Measurements from ENCODE around the gene RNASEL. TPM values are rescaled to one million over a fixed set of nuclear protein-coding genes. Genes with fewer than 3 reads are reported as not detected.

The RNASEL gene
- total RNA-seq, 1 experiment from 2014 or later: 2.9 TPM

GRCh38 chr1:182567629-182568028, 21.4 kb downstream of the RNASEL start:
- CTCF ChIA-PET: no interaction called here
- POLR2A ChIA-PET: no interaction called here

GRCh38 chr1:182565537-182565936, 23.5 kb downstream of the RNASEL start:
- Histone ChIP-seq H3K4me3 (ENCODE audit: low read depth, low read length) (no peak overlapping the region), H3K9me3 (peaks cover 10% of the 10 kb centered on the region; the same call in 1 of the 2 replicates), H3K27me3 (replicated peaks; ENCODE audit: control insufficient read depth, insufficient read depth, low read length) (no peaks in the 10 kb centered on the region), H3K36me3 (ENCODE audit: control insufficient read depth, insufficient read depth, low read length) (no peaks in the 10 kb centered on the region), H3K4me1 (no peaks in the 10 kb centered on the region)
- Mint-ChIP-seq H3K27ac (ENCODE audit: unreplicated experiment) (no peak overlapping the region), H3K27me3 (ENCODE audit: insufficient read depth, unreplicated experiment) (peaks cover 14% of the 10 kb centered on the region), H3K4me1 (ENCODE audit: low read depth, unreplicated experiment) (no peaks in the 10 kb centered on the region), H3K4me3 (ENCODE audit: unreplicated experiment) (no peak overlapping the region), H3K36me3 (ENCODE audit: insufficient read depth, unreplicated experiment) (no peaks in the 10 kb centered on the region), H3K9me3 (ENCODE audit: unreplicated experiment) (no peaks in the 10 kb centered on the region)
- CTCF ChIA-PET: no interaction called here
- POLR2A ChIA-PET: no interaction called here
- intact Hi-C loops (cut with micrococcal nuclease; ENCODE audit: unreplicated experiment): no loop called here
- BruUV-seq (replicated peaks): no TSS peak
- DNase-seq: no peak
- TF ChIP-seq CTCF (IDR thresholded peaks at IDR 0.05; ENCODE audit: insufficient read depth in 1 of 2, low read depth in 1 of 2, low read length in 1 of 2, severe bottlenecking in 1 of 2, unreplicated experiment in 1 of 2): no peak

More at GRCh38 chr1:182567629-182568028, 21.4 kb downstream of the RNASEL start:
- no peak overlapping the region for H3K27ac Mint-ChIP-seq (ENCODE audit: unreplicated experiment)
- peaks cover 7% of the 10 kb centered on the region for H3K27me3 Mint-ChIP-seq (ENCODE audit: insufficient read depth, unreplicated experiment)
- BruUV-seq (replicated peaks): no TSS peak
- intact Hi-C loops (cut with micrococcal nuclease; ENCODE audit: unreplicated experiment): no loop called here
- H3K9me3 Mint-ChIP-seq (ENCODE audit: unreplicated experiment): no peaks in the 10 kb centered on the region
- Histone ChIP-seq H3K27me3 (replicated peaks; ENCODE audit: control insufficient read depth, insufficient read depth, low read length) (no peaks in the 10 kb centered on the region), H3K4me1 (no peaks in the 10 kb centered on the region), H3K4me3 (ENCODE audit: low read depth, low read length) (no peak overlapping the region), H3K9me3 (peaks cover 10% of the 10 kb centered on the region; the same call in 1 of the 2 replicates), H3K36me3 (ENCODE audit: control insufficient read depth, insufficient read depth, low read length) (no peaks in the 10 kb centered on the region)
- no peak overlapping the region for H3K4me3 Mint-ChIP-seq (ENCODE audit: unreplicated experiment)
- H3K36me3 Mint-ChIP-seq (ENCODE audit: insufficient read depth, unreplicated experiment): no peaks in the 10 kb centered on the region
- no peaks in the 10 kb centered on the region for H3K4me1 Mint-ChIP-seq (ENCODE audit: low read depth, unreplicated experiment)
- no peak for TF ChIP-seq CTCF (IDR thresholded peaks at IDR 0.05; ENCODE audit: insufficient read depth in 1 of 2, low read depth in 1 of 2, low read length in 1 of 2, severe bottlenecking in 1 of 2, unreplicated experiment in 1 of 2)
- DNase-seq: no peak

GRCh38 chr1:182564406-182565004, 24.6 kb downstream of the RNASEL start:
- ChIA-PET CTCF (no interaction called here), POLR2A (no interaction called here)
- BruUV-seq (replicated peaks): no TSS peak

More at GRCh38 chr1:182564406-182565004, 24.6 kb downstream of the RNASEL start:
- Histone ChIP-seq H3K36me3 (ENCODE audit: control insufficient read depth, insufficient read depth, low read length) (no peaks in the 10 kb centered on the region), H3K4me3 (ENCODE audit: low read depth, low read length) (no peak overlapping the region), H3K27me3 (replicated peaks; ENCODE audit: control insufficient read depth, insufficient read depth, low read length) (no peaks in the 10 kb centered on the region), H3K9me3 (peaks cover 10% of the 10 kb centered on the region; the same call in 1 of the 2 replicates), H3K4me1 (no peaks in the 10 kb centered on the region)
- H3K27me3 Mint-ChIP-seq (ENCODE audit: insufficient read depth, unreplicated experiment): peaks cover 17% of the 10 kb centered on the region
- H3K27ac Mint-ChIP-seq (ENCODE audit: unreplicated experiment): no peak overlapping the region
- no peaks in the 10 kb centered on the region for H3K4me1 Mint-ChIP-seq (ENCODE audit: low read depth, unreplicated experiment)
- no peak overlapping the region for H3K4me3 Mint-ChIP-seq (ENCODE audit: unreplicated experiment)
- no peaks in the 10 kb centered on the region for H3K9me3 Mint-ChIP-seq (ENCODE audit: unreplicated experiment)
- no peaks in the 10 kb centered on the region for H3K36me3 Mint-ChIP-seq (ENCODE audit: insufficient read depth, unreplicated experiment)
- no peak for TF ChIP-seq CTCF (IDR thresholded peaks at IDR 0.05; ENCODE audit: insufficient read depth in 1 of 2, low read depth in 1 of 2, low read length in 1 of 2, severe bottlenecking in 1 of 2, unreplicated experiment in 1 of 2)
- intact Hi-C loops (cut with micrococcal nuclease; ENCODE audit: unreplicated experiment): no loop called here
- no peak for DNase-seq
